Loucy (cell line): ENCODE results near the gene LAMP1.

Experiments used
- H2AFZ ChIP-seq: fragments of 200-600 bp; sonication (generic); 2 replicates; pipeline ENCODE4 v1.6.0; 2016; ENCODE audit warnings: antibody characterized with exemption, mild to moderate bottlenecking, low read length, moderate library complexity
- H3F3A ChIP-seq: fragments of 200-600 bp; 2 replicates; pipeline ENCODE4 v1.6.0; 2016; ENCODE audit warnings: antibody characterized with exemption, low read depth, mild to moderate bottlenecking
- H3K27me3 ChIP-seq: fragments of 200-600 bp; sonication (generic); 2 replicates; pipeline ENCODE4 v1.6.1; 2014; ENCODE audit warnings: low read length, mild to moderate bottlenecking; ENCODE audit not compliant: insufficient read depth, poor library complexity, severe bottlenecking
- H3K36me3 ChIP-seq: fragments of 200-600 bp; sonication (generic); 2 replicates; pipeline ENCODE4 v1.6.1; 2016; ENCODE audit warnings: low read length; ENCODE audit not compliant: insufficient read depth
- H3K4me1 ChIP-seq: fragments of 200-600 bp; sonication (generic); 2 replicates; pipeline ENCODE4 v1.5.1; 2014; ENCODE audit warnings: low read length, mild to moderate bottlenecking; ENCODE audit not compliant: insufficient read depth, poor library complexity, severe bottlenecking
- H3K4me2 ChIP-seq: fragments of 200-600 bp; sonication (generic); 2 replicates; pipeline ENCODE4 v1.6.0; 2014; ENCODE audit warnings: antibody characterized with exemption, low read length, low read depth, mild to moderate bottlenecking; ENCODE audit not compliant: poor library complexity, severe bottlenecking
- H3K4me3 ChIP-seq: fragments of 200-600 bp; sonication (generic); 2 replicates; pipeline ENCODE4 v1.5.1; 2014; ENCODE audit warnings: low read length, mild to moderate bottlenecking, mixed read lengths; ENCODE audit not compliant: poor library complexity, severe bottlenecking
- H3K79me2 ChIP-seq: fragments of 200-600 bp; sonication (generic); 2 replicates; pipeline ENCODE4 v1.6.1; 2014; ENCODE audit warnings: low read length; ENCODE audit not compliant: insufficient read depth
- H3K9ac ChIP-seq: fragments of 200-600 bp; sonication (generic); 2 replicates; pipeline ENCODE4 v1.6.0; 2014; ENCODE audit warnings: mild to moderate bottlenecking, low read depth, low read length, moderate library complexity; ENCODE audit not compliant: poor library complexity, severe bottlenecking
- H3K9me2 ChIP-seq: fragments of 200-600 bp; sonication (generic); replicated peaks from 2 replicates; pipeline ENCODE4 v1.6.1; 2016; ENCODE audit warnings: low read depth, low read length, mixed read lengths
- H3K9me3 ChIP-seq: fragments of 200-600 bp; sonication (generic); 2 replicates; pipeline ENCODE4 v1.6.1; 2014; ENCODE audit warnings: mild to moderate bottlenecking, antibody characterized with exemption, low read length, low read depth; ENCODE audit not compliant: insufficient read depth
- H4K20me1 ChIP-seq: fragments of 200-600 bp; sonication (generic); 2 replicates; pipeline ENCODE4 v1.6.0; 2014; ENCODE audit warnings: antibody characterized with exemption, low read length, mild to moderate bottlenecking; ENCODE audit not compliant: insufficient read depth, poor library complexity, severe bottlenecking
- CTCF ChIP-seq: fragments of 200-600 bp; sonication (generic); conservative IDR thresholded peaks from 2 replicates; pipeline ENCODE4 v1.5.1; 2014; ENCODE audit warnings: mild to moderate bottlenecking, antibody characterized with exemption, low read length
- EZH2phosphoT487 ChIP-seq: fragments of 200-600 bp; IDR thresholded peaks from 2 replicates; pipeline ENCODE4 v1.6.1; 2018; ENCODE audit warnings: antibody characterized with exemption, mild to moderate bottlenecking, moderate library complexity, borderline replicate concordance

Gene LAMP1

GRCh38 chr13:113320226-113320875, 23.3 kb downstream of the LAMP1 start:
- H3K36me3 ChIP-seq, result peaks cover 46% of the 10 kb centered on the region; the same call in 1 of the 2 replicates
- no peaks in the 10 kb centered on the region for H3K4me1 ChIP-seq
- no peak for TF ChIP-seq EZH2phosphoT487
- no peak for TF ChIP-seq CTCF
- no peaks in the 10 kb centered on the region for H4K20me1 ChIP-seq
- H3K9me2 ChIP-seq, result no peaks in the 10 kb centered on the region
- no peaks in the 10 kb centered on the region for H3K27me3 ChIP-seq
- no peak overlapping the region for H3K9ac ChIP-seq
- H2AFZ ChIP-seq, result no peak overlapping the region
- H3K79me2 ChIP-seq, result no peaks in the 10 kb centered on the region
- no peak overlapping the region for H3K4me2 ChIP-seq
- no peaks in the 10 kb centered on the region for H3F3A ChIP-seq
- H3K4me3 ChIP-seq, result no peak overlapping the region
- no peaks in the 10 kb centered on the region for H3K9me3 ChIP-seq

GRCh38 chr13:113321546-113321945, 24.5 kb downstream of the LAMP1 start:
- Histone ChIP-seq H3K4me1 (no peaks in the 10 kb centered on the region), H3K4me3 (no peak overlapping the region), H3K36me3 (peaks cover 46% of the 10 kb centered on the region; the same call in 1 of the 2 replicates), H3K9ac (no peak overlapping the region), H3K9me2 (no peaks in the 10 kb centered on the region), H4K20me1 (no peaks in the 10 kb centered on the region), H3F3A (no peaks in the 10 kb centered on the region), H3K79me2 (no peaks in the 10 kb centered on the region), H3K9me3 (no peaks in the 10 kb centered on the region), H2AFZ (no peak overlapping the region), H3K27me3 (no peaks in the 10 kb centered on the region), H3K4me2 (no peak overlapping the region)
- no peak for TF ChIP-seq CTCF
- no peak for TF ChIP-seq EZH2phosphoT487

GRCh38 chr13:113322043-113322461, 25.0 kb downstream of the LAMP1 start:
- Histone ChIP-seq H4K20me1 (no peaks in the 10 kb centered on the region), H3K4me3 (no peak overlapping the region), H2AFZ (no peak overlapping the region), H3K9me3 (no peaks in the 10 kb centered on the region), H3K4me1 (no peaks in the 10 kb centered on the region), H3K4me2 (no peak overlapping the region), H3K27me3 (no peaks in the 10 kb centered on the region), H3K36me3 (peaks cover 46% of the 10 kb centered on the region; the same call in 1 of the 2 replicates), H3K9ac (no peak overlapping the region), H3K79me2 (no peaks in the 10 kb centered on the region), H3F3A (no peaks in the 10 kb centered on the region), H3K9me2 (no peaks in the 10 kb centered on the region)
- TF ChIP-seq EZH2phosphoT487 (no peak), CTCF (no peak)
